Measurements from ENCODE around the gene ADGRD1. TPM values are rescaled to one million over a fixed set of nuclear protein-coding genes. Genes with fewer than 3 reads are reported as not detected.

Gene ADGRD1
- total and polyA plus RNA-seq, 2 of the 8 experiments (the other 6 are each of a cell fraction or from before 2014, with no cell fraction given), result 0.36 to 0.48 TPM

GRCh38 chr12:131014343-131014742 lies 60.6 kb downstream of the ADGRD1 start (continued):
- no peak for TF ChIP-seq HDAC2 (IDR thresholded peaks at IDR 0.05; ENCODE audit: borderline replicate concordance in 1 of 2, low read depth in 2 of 2, low read length in 2 of 2)
- TF ChIP-seq RFX5 (IDR thresholded peaks at IDR 0.05; ENCODE audit: borderline replicate concordance, low read depth, low read length), result no peak

Measured in H1 (cell line).